Measurements from ENCODE around the gene TPX2. TPM values are rescaled to one million over a fixed set of nuclear protein-coding genes. Genes with fewer than 3 reads are reported as not detected.

Gene TPX2
- total and polyA plus RNA-seq, 2 donors (not counting 3 experiments of a cell fraction or from before 2014, with no cell fraction given): 24.8 to 114 TPM

GRCh38 chr20:31788578-31788977 is 49.5 kb downstream of the TPX2 start:
- peaks cover 19% of the 10 kb centered on the region for H3K79me2 ChIP-seq (ENCODE audit: control insufficient read depth, insufficient read depth, low read length)
- H3K27me3 ChIP-seq (ENCODE audit: control insufficient read depth in 2 of 2, insufficient read depth in 2 of 2, low read length in 2 of 2): no peaks in the 10 kb centered on the region
- dilution Hi-C loops (cut with MboI; ENCODE audit: extremely low pct_ligation_motif_present, low sequenced_read_pairs): no loop called here
- intact Hi-C loops (cut with micrococcal nuclease): no loop called here
- H4K20me1 ChIP-seq (replicated peaks; ENCODE audit: control insufficient read depth, extremely low read depth, insufficient read depth, low read length): no peaks in the 10 kb centered on the region
- no peaks in the 10 kb centered on the region for H3K9me3 ChIP-seq (replicated peaks; ENCODE audit: control insufficient read depth, insufficient read depth, low read length)
- H3K36me3 ChIP-seq (ENCODE audit: control insufficient read depth in 2 of 2, extremely low read depth in 1 of 2, insufficient read depth in 2 of 2, low read length in 2 of 2): peaks cover 0 to 15% of the 10 kb centered on the region in 2 experiments
- no peak overlapping the region for H2AFZ ChIP-seq (ENCODE audit: low read depth, low read length)
- POLR2A ChIA-PET: no interaction called here
- TF ChIP-seq MYC (IDR thresholded peaks at IDR 0.05; ENCODE audit: low read depth, low read length): no peak
- TF ChIP-seq JUN (IDR thresholded peaks at IDR 0.05; ENCODE audit: borderline replicate concordance, insufficient read depth, insufficient read length, low read depth): no peak
- no peak for TF ChIP-seq CTCF (IDR thresholded peaks at IDR 0.05; ENCODE audit: extremely low read depth in 1 of 2, insufficient read depth in 1 of 2, low read depth in 1 of 2, low read length in 2 of 2)
- no peak for TF ChIP-seq POLR2AphosphoS5 (IDR thresholded peaks at IDR 0.05; ENCODE audit: insufficient read depth, low read depth, low read length)
- no peak for TF ChIP-seq MAX (IDR thresholded peaks at IDR 0.05; ENCODE audit: insufficient read depth, insufficient read length)
- no peak for TF ChIP-seq GATA2 (IDR thresholded peaks at IDR 0.05; ENCODE audit: insufficient read depth, insufficient read length, low read depth, low read length)
- no peaks in the 10 kb centered on the region for H3K9me1 ChIP-seq (replicated peaks; ENCODE audit: control insufficient read depth, extremely low read depth, insufficient read depth, low read length)
- no peak overlapping the region for H3K27ac ChIP-seq (ENCODE audit: insufficient read depth, low read depth, low read length)
- CTCF ChIA-PET: no interaction called here
- no peaks in the 10 kb centered on the region for H3K4me1 ChIP-seq (ENCODE audit: control insufficient read depth, extremely low read depth, insufficient read depth, low read length)
- no peak overlapping the region for H3K4me2 ChIP-seq (ENCODE audit: insufficient read depth, low read length)
- DNase-seq (ENCODE audit: low read depth, low spot score): no peak
- no peak overlapping the region for H3K9ac ChIP-seq (replicated peaks; ENCODE audit: extremely low read depth, insufficient read depth, low read length)
- no peak overlapping the region for H3K4me3 ChIP-seq (replicated peaks in 1 of 3; ENCODE audit: insufficient read depth in 1 of 3, low read depth in 1 of 3, low read length in 3 of 3)
- FAIRE-seq: no peak
- no TSS peak for BruUV-seq (replicated peaks)

Measured in endothelial cell of umbilical vein (primary cell).